A673 (cell line): Measurements from ENCODE around the gene HAPLN3. TPM values are rescaled to one million over a fixed set of nuclear protein-coding genes. Genes with fewer than 3 reads are reported as not detected.

Experiments used
- BruUV-seq: library from RNA; stranded (reverse); fragments of 400-500 nt; replicated peaks from 2 replicates; lab custom pipeline; 2021; lab: Mats Ljungman, UMichigan
- CTCF ChIA-PET: fragments of 300-600 bp; sonication (Branson Sonifier 250); formaldehyde crosslinking; loops from one replicate; lab custom pipeline; 2022; ENCODE audit warnings: antibody characterized with exemption; lab: Charles Lee
- POLR2A ChIA-PET: fragments of 300-600 bp; sonication (Branson Sonifier 250); formaldehyde crosslinking; loops from one replicate; lab custom pipeline; 2022; ENCODE audit warnings: antibody characterized with exemption; ENCODE audit not compliant: low non-redundant PET; lab: Charles Lee
- DNase-seq: peaks from one replicate; pipeline ENCODE4 v3.0.0-alpha.2; 2015; ENCODE audit warnings: low spot score
- H3K27ac ChIP-seq: fragments of 200-600 bp; sonication (generic); 2 replicates; pipeline ENCODE4 v1.5.1; 2016; ENCODE audit warnings: mixed run types, low read depth, mild to moderate bottlenecking, mixed read lengths, antibody characterized with exemption, low read length; ENCODE audit not compliant: poor library complexity, severe bottlenecking
- H3K27me3 ChIP-seq: fragments of 200-600 bp; sonication (generic); replicated peaks from 2 replicates; pipeline ENCODE4 v1.6.1; 2017; ENCODE audit warnings: mixed run types, low read depth, mild to moderate bottlenecking, mixed read lengths, antibody characterized with exemption, low read length; ENCODE audit not compliant: insufficient read depth, poor library complexity
- H3K36me3 ChIP-seq: fragments of 200-600 bp; sonication (generic); 2 replicates; pipeline ENCODE4 v1.6.1; 2016; ENCODE audit warnings: mixed run types, mild to moderate bottlenecking, mixed read lengths, antibody characterized with exemption, low read length; ENCODE audit not compliant: insufficient read depth, poor library complexity, severe bottlenecking
- H3K4me1 ChIP-seq: fragments of 200-600 bp; sonication (generic); 2 replicates; pipeline ENCODE4 v1.6.1; 2017; ENCODE audit warnings: mixed run types, mild to moderate bottlenecking, mixed read lengths, antibody characterized with exemption, low read length; ENCODE audit not compliant: insufficient read depth, poor library complexity, severe bottlenecking
- H3K4me3 ChIP-seq: fragments of 200-600 bp; sonication (generic); 2 replicates; pipeline ENCODE4 v1.5.1; 2016; ENCODE audit warnings: low read depth, mixed run types, mild to moderate bottlenecking, mixed read lengths, low read length; ENCODE audit not compliant: poor library complexity, severe bottlenecking
- H3K9me3 ChIP-seq: fragments of 200-600 bp; sonication (generic); 2 replicates; pipeline ENCODE4 v1.6.1; 2016; ENCODE audit warnings: mixed run types, low read depth, mild to moderate bottlenecking, mixed read lengths, antibody characterized with exemption, low read length; ENCODE audit not compliant: poor library complexity, severe bottlenecking
- EZH2 ChIP-seq: fragments of 200-600 bp; sonication (generic); IDR thresholded peaks from 2 replicates; pipeline ENCODE4 v1.6.1; 2017; ENCODE audit warnings: borderline replicate concordance, low read depth, mild to moderate bottlenecking, mixed read lengths, antibody characterized with exemption, low read length; ENCODE audit not compliant: poor library complexity, severe bottlenecking
- intact Hi-C: fragments of 100-400 bp; cut with micrococcal nuclease; formaldehyde crosslinking; loops from one replicate; pipeline ENCODE4 v1.10.0; 2022; ENCODE audit not compliant: unreplicated experiment
- total RNA-seq: library from RNA; stranded (reverse); gene quantifications from 2 replicates; pipeline ENCODE4 v1.2.3, GENCODE V29; 2021
- TF ChIP-seq, protein P1 (sequence below): fragments of 300-800, 200-600 bp; sonication (generic); conservative IDR thresholded peaks from 2 replicates; pipeline ENCODE4 v1.5.1; 2017; ENCODE audit warnings: low read depth, mild to moderate bottlenecking, antibody characterized with exemption, low read length, moderate library complexity, mixed read lengths

Gene HAPLN3
- total RNA-seq, 1 experiment from 2014 or later, result 1.4 TPM

DNA sequence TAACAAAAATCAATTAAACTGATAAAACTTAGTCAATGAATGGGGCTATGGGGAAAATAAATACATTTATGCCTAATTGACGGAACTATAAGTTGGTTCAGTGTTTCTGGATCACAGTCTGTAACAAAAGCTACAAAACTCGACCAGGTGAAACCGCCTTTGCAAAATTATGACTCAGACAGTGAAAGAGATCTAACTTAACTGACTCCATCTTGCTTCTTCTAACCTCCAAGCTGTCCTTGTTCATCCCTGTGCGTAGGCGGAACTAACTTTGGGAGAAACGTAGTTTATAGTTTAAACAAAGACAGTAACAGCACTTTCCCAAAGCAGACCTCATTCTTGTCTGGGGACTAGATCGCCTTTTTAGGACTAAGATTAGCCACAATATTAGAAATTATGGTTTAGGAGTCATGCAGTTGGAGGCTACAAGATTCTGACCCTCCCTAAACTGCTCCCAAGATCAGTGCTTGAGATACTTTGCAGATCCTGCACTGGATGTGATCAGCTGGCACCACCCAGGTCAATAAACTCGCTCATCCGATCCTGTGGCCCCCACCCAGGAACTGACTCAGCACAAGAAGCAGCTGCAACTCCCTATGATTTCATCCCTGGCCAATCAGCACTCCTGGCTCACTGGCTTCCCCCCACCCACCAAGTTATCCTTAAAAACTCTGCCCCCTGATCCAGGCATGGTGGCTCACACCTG is 25.0 kb upstream of the HAPLN3 start:
- ChIA-PET CTCF (no interaction called here), POLR2A (no interaction called here)
- BruUV-seq, result TSS peak; percentile 71
- Histone ChIP-seq H3K36me3 (no peaks in the 10 kb centered on the region), H3K27ac (no peak overlapping the region), H3K9me3 (no peaks in the 10 kb centered on the region), H3K4me1 (peaks cover 11% of the 10 kb centered on the region), H3K27me3 (no peaks in the 10 kb centered on the region), H3K4me3 (no peak overlapping the region)
- no peak for TF ChIP-seq EZH2
- TF ChIP-seq, protein P1, sequence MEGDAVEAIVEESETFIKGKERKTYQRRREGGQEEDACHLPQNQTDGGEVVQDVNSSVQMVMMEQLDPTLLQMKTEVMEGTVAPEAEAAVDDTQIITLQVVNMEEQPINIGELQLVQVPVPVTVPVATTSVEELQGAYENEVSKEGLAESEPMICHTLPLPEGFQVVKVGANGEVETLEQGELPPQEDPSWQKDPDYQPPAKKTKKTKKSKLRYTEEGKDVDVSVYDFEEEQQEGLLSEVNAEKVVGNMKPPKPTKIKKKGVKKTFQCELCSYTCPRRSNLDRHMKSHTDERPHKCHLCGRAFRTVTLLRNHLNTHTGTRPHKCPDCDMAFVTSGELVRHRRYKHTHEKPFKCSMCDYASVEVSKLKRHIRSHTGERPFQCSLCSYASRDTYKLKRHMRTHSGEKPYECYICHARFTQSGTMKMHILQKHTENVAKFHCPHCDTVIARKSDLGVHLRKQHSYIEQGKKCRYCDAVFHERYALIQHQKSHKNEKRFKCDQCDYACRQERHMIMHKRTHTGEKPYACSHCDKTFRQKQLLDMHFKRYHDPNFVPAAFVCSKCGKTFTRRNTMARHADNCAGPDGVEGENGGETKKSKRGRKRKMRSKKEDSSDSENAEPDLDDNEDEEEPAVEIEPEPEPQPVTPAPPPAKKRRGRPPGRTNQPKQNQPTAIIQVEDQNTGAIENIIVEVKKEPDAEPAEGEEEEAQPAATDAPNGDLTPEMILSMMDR, result no peak
- DNase-seq, result no peak
- intact Hi-C loops, result no loop called here

DNA sequence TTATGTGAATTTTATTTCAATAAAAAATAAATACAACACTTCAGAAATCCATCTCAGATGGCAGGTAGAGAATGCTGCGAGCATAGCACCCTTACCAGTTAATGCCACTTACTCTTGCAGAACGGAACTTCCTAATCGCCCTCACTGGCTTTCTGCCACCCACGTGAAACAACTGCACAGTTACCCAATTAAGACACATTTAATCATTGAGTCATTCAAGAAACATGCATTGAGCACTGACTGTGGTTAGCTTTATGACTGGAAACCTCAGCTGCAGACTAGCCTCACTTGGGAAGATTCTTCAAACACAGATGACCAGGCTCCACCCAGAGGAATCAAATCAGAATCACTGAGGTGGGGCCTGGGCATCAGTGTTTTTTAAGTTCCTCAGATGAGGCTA is 23.4 kb upstream of the HAPLN3 start:
- Histone ChIP-seq H3K36me3 (no peaks in the 10 kb centered on the region), H3K4me1 (peaks cover 13% of the 10 kb centered on the region), H3K4me3 (no peak overlapping the region), H3K27me3 (no peaks in the 10 kb centered on the region), H3K27ac (no peak overlapping the region), H3K9me3 (no peaks in the 10 kb centered on the region)
- ChIA-PET POLR2A (no interaction called here), CTCF (no interaction called here)
- TF ChIP-seq EZH2, result no peak
- TF ChIP-seq, protein P1, result no peak
- DNase-seq, result peak; percentile 95
- intact Hi-C loops, result no loop called here
- no TSS peak for BruUV-seq

DNA sequence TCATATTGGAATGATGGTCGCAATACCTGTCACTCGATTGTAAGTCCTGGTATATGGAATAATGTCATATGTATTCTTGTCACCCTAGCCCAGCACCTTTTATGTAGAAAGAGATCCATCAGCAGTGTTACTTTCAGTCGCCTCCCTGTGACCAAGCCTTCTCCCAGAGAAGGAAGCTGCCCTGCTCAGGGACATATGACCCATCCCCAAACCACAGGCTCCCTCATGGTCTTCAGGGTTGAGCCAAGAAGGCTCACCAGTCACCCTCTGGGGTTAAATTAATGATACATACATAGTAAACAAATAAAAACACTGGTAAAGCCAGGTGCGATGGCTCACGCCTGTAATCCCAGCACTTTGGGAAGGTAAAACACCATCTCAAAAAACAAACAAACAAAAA is 22.4 kb upstream of the HAPLN3 start:
- POLR2A ChIA-PET, result no interaction called here
- intact Hi-C loops, result no loop called here
- Histone ChIP-seq H3K4me3 (no peak overlapping the region), H3K9me3 (no peaks in the 10 kb centered on the region), H3K27me3 (no peaks in the 10 kb centered on the region), H3K4me1 (peaks cover 15% of the 10 kb centered on the region), H3K27ac (no peak overlapping the region), H3K36me3 (no peaks in the 10 kb centered on the region)
- CTCF ChIA-PET, result no interaction called here
- TF ChIP-seq, protein P1, result no peak
- no peak for TF ChIP-seq EZH2
- no TSS peak for BruUV-seq
- no peak for DNase-seq
